HG02938 (cell line): ENCODE results near the gene RNF39.
"Not testable (repeated sequence)": the region's sequence is repeated elsewhere in the genome, so short reads cannot be mapped to it uniquely, and the experiment has no call there.

Source experiments
- ATAC-seq: cut with Tn5 transposase; IDR thresholded peaks from one replicate; pipeline ENCODE4 v1.9.1; 2021; ENCODE audit warnings: mild to moderate bottlenecking, moderate library complexity; ENCODE audit not compliant: unreplicated experiment

RNF39 gene

DNA sequence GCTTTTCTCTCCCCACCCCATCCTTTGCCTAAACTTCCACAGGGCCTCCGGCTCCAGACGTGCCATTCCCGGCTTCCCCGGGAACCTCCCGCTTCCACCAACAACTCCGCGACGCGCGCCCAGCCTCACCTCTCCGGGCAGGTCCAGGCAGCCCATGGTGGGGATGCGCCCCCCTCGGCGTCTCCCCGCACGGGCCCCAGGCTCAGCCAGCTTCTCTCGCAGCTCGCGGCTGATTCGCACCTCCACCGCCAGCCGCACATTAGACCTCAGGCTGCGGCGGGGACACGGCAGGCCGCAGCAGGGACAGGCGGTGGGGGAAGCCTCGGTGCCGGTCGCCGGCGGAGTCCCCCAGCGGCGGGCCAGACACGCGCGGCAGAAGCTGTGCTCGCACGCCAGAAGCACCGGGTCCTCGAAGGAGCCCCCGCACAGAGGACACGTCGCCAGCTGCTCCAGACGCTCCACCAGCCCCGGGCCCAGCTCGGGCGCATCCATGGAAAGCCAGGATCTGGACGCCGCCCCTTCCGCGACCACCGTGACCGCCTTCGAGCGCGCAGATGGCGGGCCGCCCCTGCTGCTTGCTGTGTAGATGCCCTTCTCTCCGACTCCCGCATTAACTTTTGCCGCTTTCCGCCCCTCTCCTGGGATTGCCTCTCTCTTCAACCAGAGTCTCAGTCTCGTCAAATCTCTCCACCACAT lies at the start of gene RNF39:
TSS of gene RNF39 (minus strand) at position 676 of the 696 bp plus-strand sequence. CDS start at position 492, 184 bp downstream.
- ATAC-seq, result no peak

DNA sequence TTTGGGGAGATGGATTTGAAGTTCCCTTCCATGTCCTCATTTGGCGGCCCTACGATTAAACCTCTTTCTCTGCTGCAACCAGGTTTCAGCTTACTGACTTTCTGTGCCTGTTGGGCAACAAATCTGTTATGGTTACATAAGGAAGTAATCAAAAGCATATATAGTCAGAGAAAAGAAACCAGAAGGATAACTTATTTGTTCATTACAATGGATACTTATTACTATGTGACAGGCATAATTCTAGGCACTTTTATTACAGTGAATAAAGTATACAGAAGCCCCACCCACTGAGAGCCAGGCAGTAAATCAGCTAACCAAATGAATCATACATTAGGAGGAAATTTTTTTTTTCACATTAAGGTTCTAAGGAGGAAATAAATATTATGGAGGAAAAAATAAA lies 46.9 kb upstream of the RNF39 start:
- ATAC-seq, result no peak

- ATAC-seq, result no peak
Observed at GRCh38 chr6:30121446-30122366, 46.1 kb upstream of the RNF39 start.

- ATAC-seq, result not testable (repeated sequence)
Observed at GRCh38 chr6:30118691-30119090, 43.1 kb upstream of the RNF39 start.

- no peak for ATAC-seq
Observed at GRCh38 chr6:30116724-30117123, 41.2 kb upstream of the RNF39 start.

GRCh38 chr6:30113841-30114240 lies 38.3 kb upstream of the RNF39 start:
- ATAC-seq, result no peak

- ATAC-seq, result no peak
Observed at GRCh38 chr6:30113003-30113759, 37.6 kb upstream of the RNF39 start, which contains the start of gene TRIM31. TRIM31 (minus strand) TSS chr6:30113090; CDS start chr6:30112805, 285 bp downstream.

GRCh38 chr6:30112402-30112994 lies 36.9 kb upstream of the RNF39 start:
- ATAC-seq, result no peak

DNA sequence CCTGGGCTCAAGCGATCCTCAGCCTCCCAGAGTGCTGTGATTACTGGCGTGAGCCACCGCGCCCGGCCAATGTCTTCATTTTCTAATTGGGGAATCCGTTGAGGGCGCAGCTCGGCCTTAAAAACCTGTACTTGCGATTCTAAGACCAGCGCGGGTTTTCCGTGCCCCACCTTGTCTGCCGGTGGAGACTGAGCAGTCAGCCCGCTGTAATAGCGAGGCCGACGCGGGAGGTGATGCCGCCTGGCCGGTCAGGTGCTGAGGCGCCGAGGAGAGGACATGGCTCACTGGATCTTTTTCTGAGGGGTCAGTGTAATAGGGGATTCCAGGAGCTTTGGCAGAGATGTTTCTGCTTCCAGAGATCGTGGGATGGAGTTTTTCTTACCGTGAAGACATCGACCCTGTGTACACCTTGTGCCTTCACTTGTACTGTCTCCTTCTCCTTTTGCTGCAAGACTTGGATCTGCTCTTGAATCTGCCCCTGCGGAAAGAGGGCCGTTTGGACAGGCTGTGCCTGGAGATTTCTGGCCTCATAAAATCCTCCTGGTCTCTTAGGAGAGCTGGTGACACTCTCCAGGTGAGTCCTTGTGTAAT lies 35.8 kb upstream of the RNF39 start:
- no peak for ATAC-seq

- no peak for ATAC-seq
Observed at GRCh38 chr6:30104661-30105060, 29.1 kb upstream of the RNF39 start.

DNA sequence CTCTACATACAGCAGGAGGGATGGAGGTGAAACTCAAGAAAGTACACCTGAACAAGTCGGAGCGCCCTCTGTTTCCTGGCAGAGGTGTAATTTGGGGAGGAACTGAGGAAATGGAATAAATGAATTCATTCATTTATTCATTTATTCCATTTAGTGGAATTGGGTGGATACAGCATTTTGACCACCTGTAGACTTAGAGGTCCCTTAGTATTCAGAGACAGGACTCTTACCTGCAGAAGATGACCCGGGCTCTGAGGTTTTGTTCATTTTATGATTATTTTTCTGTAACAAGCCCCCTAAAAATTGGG lies 28.3 kb upstream of the RNF39 start:
- ATAC-seq, result no peak

DNA sequence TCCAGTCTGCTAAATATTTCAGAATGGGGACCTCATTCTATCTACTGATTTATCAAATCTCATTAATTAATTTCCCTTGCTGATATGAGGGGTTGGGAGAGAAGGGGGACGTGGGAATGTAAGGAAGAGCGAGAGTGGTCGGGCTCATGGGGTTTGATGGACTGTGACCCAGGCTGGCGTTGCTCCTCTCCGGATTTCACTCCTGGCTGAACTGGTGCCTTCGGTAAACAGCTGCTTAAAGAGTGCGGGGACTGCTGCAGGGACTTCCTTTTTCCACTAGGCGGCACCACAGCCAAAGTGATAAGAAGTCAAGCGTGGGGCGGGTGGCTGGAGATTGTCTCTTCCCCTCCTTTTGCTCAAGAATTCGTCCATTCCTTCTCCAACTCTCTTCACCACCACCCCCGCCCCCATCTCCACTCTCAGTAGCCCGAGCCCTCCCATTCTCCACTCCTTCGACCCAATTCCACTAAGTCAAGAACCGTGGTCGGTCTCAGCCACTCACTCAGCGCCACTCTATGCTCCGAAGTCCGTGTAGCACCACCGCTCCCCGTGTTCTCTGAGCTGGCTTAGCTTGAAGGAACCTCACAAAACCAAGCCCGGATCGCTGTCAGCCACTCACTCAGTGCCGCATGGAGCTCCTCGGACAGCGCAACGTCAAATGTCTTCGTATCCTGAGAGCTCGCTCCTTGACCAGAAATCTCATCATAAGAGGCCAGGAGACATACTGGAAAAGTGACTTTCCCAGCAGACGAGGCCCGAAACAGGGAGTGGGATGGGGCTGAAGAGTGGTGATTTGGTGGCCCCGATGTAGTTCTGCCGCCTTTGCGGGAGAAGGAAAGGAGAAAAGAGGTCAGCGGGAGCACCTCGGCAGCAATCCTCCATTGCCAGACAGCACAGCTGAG lies 27.7 kb upstream of the RNF39 start:
- peak; percentile 61 for ATAC-seq

DNA sequence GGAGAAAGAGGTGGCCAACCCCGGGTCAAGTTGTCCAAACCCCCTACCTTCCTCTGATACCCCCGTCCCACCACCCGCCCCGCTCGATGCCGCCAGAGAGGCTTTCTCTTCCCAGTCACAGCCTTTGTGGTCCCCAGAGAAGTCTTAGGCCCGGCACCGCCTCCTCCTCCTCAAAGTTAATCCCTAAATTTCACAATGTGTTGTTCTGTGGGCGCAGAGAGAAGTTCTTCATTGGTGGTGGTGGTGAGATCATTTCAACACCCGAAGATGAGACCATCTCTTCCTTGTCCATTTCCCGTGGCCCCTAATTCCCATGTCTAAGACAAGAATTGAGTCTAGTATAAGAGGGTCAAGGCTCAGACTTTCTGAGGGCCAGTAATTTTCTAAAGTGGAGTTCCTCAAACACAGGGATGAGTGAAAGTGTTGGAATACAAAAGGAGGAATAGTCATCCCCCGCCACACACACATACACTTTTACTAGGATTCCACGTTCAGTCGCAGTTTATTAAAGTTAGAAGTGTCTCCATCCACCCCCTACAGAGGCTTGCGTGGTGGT lies 26.9 kb upstream of the RNF39 start:
- no peak for ATAC-seq

DNA sequence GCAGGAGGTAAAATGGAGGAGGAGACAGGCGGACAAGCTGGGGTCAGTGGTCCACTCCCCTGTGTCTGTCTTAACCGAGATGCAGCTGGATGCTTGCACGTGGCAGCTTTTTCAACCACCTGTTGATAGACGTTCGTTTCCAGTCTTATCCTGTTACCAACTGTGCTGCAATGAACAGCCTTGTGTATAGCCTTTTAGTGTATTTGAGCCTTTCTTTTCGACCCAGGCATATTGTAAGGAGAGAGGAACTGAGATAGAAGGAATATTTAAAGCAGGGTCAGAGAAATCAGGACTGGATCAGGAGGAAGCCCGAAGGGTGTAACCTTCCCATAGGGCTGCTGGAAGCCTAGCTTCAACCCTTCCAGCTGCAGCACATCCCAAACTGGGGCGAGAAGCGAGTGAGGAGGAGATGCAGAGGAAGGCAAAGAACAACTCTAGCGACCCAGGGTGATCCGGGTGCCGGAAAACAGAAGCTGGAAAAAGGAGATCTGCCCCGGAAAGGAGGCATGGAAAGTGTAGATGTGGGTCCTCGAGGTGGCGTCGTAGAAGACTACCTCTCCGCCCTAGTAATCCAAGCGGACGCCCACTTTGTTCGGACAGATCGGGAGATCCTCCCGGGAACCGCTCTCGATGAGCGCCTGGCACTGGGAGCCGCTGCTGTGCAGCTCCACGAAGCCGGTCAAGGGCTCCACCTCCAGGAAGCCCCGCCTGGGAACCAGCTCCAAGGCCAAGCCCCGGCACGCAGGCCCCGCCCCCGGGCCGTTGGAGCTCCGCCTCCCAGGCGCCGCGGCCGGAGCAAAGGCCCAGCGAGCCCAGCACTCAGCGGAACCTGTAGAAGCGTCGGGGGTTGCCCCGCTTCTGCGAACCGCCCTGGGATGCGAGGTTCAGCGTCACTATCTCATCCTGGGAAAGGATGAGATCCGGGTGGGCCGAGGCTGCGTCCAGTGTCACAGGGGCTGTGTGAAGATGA lies 26.2 kb upstream of the RNF39 start:
- ATAC-seq, result no peak

DNA sequence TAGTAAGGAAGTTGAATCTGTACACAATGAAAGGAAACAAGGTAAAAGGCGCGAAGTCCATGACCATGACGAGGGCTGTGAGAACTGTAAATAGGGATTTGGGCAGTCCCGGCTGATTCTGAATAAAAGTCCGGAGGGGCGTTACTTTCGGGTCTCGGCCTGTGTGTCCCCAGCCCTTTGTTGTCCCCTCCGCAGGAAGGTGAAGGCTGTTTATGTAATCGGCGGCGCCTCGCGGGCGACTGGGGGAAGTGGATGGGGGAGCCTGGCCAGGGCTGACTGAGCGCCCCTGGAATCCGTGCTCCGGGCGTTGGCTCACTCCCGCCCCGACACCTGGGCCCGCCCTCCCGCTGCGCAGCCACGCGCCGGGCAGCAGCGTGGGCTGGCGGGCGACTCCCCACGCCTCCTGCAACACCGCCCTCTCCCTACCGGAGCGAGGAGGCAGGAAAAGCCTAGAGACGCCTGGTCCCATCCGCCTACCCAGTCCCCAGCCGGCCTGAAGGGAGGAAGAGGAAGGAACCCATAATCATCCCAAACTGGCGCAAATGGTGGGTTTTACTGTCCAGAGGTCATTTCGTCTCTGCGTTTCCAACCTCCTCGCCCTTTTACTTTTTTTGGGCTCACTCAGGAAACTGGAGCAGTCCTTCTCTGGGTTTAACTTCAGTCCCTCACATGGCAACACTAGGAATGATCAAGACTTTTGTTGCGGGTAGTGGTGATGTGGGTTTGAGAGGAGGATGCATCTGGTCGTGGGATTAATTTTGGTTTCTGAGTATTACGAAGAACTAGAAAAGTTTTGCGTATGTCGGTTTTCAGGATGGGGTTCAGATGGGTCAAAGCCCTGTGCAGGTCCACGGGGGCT lies 25.2 kb upstream of the RNF39 start:
- ATAC-seq, result no peak

- no peak for ATAC-seq
Observed at GRCh38 chr6:30100154-30100553, 24.6 kb upstream of the RNF39 start.
